ENCODE measurements around the gene CFAP92.

Gene CFAP92

GRCh38 chr3:129036222-129037092 lies 42.6 kb upstream of the CFAP92 start:
- no peak for DNase-seq (ENCODE audit: low read depth, low spot score)
- H3K4me3 ChIP-seq (ENCODE audit: low read depth, low read length): no peak overlapping the region
- in situ Hi-C loops (cut with HindIII; ENCODE audit: low sequenced_read_pairs): no loop called here
- TF ChIP-seq CTCF (IDR thresholded peaks at IDR 0.05; ENCODE audit: low read depth, low read length): no peak

- TF ChIP-seq CTCF (IDR thresholded peaks at IDR 0.05; ENCODE audit: low read depth, low read length): no peak
- DNase-seq (ENCODE audit: low read depth, low spot score): no peak
- H3K4me3 ChIP-seq (ENCODE audit: low read depth, low read length): no peak overlapping the region
- in situ Hi-C loops (cut with HindIII; ENCODE audit: low sequenced_read_pairs): no loop called here
Observed at GRCh38 chr3:129035360-129036221, 41.7 kb upstream of the CFAP92 start.

- H3K4me3 ChIP-seq (ENCODE audit: low read depth, low read length): no peak overlapping the region
- TF ChIP-seq CTCF (IDR thresholded peaks at IDR 0.05; ENCODE audit: low read depth, low read length): no peak
- in situ Hi-C loops (cut with HindIII; ENCODE audit: low sequenced_read_pairs): no loop called here
- DNase-seq (ENCODE audit: low read depth, low spot score): no peak
Observed at GRCh38 chr3:129034642-129035041, 40.8 kb upstream of the CFAP92 start.

GRCh38 chr3:129033633-129034321 lies 39.9 kb upstream of the CFAP92 start:
- no peak for TF ChIP-seq CTCF (IDR thresholded peaks at IDR 0.05; ENCODE audit: low read depth, low read length)
- H3K4me3 ChIP-seq (ENCODE audit: low read depth, low read length): no peak overlapping the region
- in situ Hi-C loops (cut with HindIII; ENCODE audit: low sequenced_read_pairs): no loop called here
- DNase-seq (ENCODE audit: low read depth, low spot score): no peak

GRCh38 chr3:129033151-129033550 lies 39.3 kb upstream of the CFAP92 start:
- TF ChIP-seq CTCF (IDR thresholded peaks at IDR 0.05; ENCODE audit: low read depth, low read length): no peak
- H3K4me3 ChIP-seq (ENCODE audit: low read depth, low read length): no peak overlapping the region
- no peak for DNase-seq (ENCODE audit: low read depth, low spot score)
- in situ Hi-C loops (cut with HindIII; ENCODE audit: low sequenced_read_pairs): no loop called here

- TF ChIP-seq CTCF (IDR thresholded peaks at IDR 0.05; ENCODE audit: low read depth, low read length): no peak
- no peak overlapping the region for H3K4me3 ChIP-seq (ENCODE audit: low read depth, low read length)
- in situ Hi-C loops (cut with HindIII; ENCODE audit: low sequenced_read_pairs): no loop called here
- no peak for DNase-seq (ENCODE audit: low read depth, low spot score)
Observed at GRCh38 chr3:129032716-129033115, 38.8 kb upstream of the CFAP92 start.

Data from astrocyte of the spinal cord (primary cell).